CD4-positive, alpha-beta T cell treated with Interleukin-2 at 100 ng/mL for 4 hours (primary cell): ENCODE data around the gene IFNGR1.
A peak's percentile ranks its signal among the peaks of the same experiment; 100 is the strongest.

Experiments
- DNase-seq: peaks from one replicate; pipeline ENCODE4 v3.0.0-alpha.2; 2020; ENCODE audit warnings: low spot score

The IFNGR1 gene

GRCh38 chr6:137175868-137176245 is 43.3 kb downstream of the IFNGR1 start:
- DNase-seq = no peak

DNA sequence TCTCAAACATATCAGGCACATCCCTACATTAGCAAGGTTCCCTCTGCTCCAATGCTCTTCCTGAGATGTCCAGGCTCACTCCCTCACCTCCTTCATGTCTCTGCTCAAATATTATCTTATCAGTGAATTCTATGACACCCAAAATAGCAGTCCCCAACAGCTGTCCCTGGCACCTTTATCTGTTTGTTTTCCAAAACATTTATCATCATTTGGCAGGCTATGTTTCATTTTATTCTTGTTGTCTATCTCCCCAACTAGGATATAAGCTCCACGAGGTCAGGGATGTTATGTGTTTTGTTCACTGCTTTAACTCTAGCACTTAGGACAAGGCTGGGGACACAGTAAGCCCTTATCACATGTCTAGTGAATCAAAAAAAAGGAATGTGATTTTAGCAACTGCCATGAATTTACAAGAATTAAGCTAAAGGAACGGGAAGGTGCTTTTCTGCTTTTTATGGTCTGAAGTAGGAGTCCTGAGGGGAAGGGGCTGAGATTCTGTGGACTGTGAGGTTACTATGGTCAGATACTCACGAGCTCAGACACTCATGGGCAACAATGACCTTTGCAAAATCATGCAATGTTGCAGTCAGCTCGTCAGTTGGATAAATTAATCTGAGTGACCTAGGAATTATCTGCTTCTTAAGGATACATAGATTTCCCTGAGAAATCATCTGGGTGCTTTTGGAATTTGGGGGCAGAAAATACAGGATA is 43.9 kb downstream of the IFNGR1 start:
- no peak for DNase-seq

DNA sequence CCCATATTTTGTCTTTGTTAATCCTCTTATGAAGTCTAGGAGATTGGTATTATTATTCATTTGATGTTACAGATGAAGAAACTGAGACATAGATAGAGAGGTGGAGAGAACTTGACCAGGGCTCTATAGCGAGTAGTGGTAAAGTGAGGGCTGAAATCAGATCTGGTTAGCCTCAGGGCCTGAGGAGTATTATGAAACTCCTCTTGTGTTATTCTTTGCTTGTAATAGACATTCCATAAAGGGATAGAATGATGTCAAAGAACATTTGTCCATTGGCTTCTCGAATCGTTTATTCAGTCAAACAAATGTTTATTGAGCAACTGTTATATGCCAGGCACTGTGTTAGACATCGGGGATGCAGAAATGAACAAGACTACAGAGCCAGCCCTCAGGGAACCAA is 45.7 kb downstream of the IFNGR1 start, which contains the start of gene IL22RA2:
Gene IL22RA2, minus strand, starts transcription at position 144 of the 400 bp plus-strand sequence. CDS start 11,895 bp downstream, outside the sequence.
- DNase-seq = no peak

- no peak for DNase-seq
Observed at GRCh38 chr6:137172734-137173431, 46.3 kb downstream of the IFNGR1 start.

DNA sequence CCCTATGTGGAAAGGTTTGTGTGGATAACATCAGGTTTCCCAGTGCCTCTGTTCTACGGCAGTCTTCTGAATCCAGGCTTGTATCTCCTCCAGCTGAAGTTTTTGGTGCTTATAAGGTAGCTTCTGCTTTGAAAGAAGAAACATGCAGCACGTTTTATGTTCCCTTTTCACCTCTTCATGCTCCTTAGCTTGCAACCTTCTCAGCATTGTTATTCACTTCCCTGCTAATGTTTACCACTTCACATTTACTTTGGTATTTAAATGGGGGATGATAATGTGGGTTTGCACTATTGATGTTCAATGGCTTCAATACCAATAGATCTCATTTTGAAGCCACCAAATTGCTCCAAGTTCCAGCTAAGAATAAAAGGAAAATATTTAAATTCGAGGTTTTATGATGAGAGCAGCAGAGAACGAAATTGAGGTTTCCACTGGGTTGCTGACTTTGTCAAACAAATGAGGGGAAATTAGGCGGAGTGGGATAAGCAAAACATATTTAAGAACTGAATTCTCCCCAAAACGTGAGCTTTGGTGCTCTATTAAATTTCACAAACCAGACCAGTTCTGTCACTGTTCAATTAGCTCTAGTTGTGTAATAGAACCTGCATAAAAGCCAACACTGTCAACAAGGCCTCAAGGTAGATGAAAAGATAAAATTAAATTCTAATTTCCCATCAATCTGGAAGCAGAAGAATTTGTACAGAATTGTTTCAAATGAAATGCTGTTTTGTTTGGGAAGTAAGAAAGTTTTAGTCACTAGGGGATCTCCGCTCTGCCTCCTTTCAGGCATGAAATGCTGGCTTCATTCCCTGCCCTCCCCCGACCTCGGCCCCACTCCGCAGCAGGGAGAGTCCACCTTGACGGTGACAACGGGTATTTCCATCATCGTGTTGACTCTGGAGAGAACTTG is 47.1 kb downstream of the IFNGR1 start:
- no peak for DNase-seq

- DNase-seq = no peak
Observed at GRCh38 chr6:137171053-137171374, 48.2 kb downstream of the IFNGR1 start.

GRCh38 chr6:137170266-137171052 is 48.7 kb downstream of the IFNGR1 start:
- DNase-seq = no peak

- DNase-seq = no peak
Observed at GRCh38 chr6:137167702-137168377, 51.3 kb downstream of the IFNGR1 start.

GRCh38 chr6:137166247-137167098 is 52.7 kb downstream of the IFNGR1 start:
- DNase-seq = no peak

DNA sequence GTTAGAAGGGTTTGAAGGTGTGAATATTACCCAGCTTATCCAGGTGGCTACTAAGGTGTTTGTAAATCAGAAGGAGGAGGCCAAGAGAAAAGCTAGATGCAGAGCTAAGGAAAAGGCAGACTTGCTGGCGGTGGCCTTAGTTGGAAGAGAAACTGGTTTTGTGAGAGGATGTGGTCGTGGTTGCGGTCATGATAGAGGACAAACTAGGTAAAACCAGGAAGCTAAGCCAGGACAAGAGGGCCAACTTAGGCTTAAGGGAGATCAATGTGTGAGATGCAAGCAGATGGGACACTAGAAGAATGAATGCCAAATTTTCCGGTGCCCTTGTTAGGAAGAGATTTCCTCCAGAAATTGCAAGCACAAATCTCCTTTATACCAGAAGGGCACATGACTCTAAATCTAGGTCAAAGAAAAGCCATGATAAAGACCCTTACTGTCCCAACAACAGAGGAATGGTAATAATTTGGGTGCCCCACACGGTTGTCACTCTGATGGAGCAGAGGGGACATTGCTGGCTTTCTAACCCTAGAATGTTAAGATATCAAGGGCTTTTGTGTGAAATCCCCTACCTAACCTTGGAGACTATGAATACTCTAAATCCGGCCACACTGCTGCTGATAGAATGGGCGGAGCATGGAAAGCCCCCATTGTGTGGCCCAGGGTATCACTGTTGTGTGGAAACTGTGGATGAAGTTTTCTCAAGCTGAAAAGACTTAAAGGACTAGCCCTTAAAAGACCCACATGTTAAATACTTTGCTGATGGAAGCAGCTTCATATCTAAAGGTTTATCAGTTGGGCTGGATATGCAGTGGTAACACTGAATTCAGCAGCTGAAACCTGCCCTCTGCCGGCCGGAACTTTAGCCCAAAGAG is 53.6 kb downstream of the IFNGR1 start:
- DNase-seq = peak; percentile 49

DNA sequence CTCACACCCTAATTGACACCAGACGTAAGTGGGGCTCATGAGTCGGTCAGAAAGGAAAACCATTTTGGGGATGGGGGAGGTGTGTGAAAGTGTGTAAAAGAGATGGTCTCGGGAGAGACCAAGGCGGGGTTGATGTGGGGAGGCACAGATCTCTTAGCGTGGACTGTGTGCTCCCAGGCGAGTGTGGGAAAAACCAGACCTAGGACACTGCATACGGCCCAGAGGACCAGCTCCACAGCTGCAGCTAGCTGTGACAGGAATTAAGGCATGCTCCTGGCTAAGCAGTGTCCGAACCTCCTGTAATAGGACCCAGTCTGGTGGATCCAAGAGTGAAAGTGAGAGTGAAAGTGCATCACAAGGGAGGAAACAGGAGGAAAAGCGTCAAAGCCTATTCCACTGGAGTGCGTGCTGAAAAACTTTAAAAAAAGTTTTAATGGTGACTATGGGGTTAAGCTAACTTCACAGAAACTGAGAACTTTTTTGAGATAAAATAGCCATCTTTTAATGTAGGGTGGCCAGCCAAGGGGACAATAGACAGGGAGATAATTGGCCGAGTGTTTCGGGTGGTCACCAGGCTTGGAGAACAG is 55.4 kb downstream of the IFNGR1 start:
- no peak for DNase-seq

DNA sequence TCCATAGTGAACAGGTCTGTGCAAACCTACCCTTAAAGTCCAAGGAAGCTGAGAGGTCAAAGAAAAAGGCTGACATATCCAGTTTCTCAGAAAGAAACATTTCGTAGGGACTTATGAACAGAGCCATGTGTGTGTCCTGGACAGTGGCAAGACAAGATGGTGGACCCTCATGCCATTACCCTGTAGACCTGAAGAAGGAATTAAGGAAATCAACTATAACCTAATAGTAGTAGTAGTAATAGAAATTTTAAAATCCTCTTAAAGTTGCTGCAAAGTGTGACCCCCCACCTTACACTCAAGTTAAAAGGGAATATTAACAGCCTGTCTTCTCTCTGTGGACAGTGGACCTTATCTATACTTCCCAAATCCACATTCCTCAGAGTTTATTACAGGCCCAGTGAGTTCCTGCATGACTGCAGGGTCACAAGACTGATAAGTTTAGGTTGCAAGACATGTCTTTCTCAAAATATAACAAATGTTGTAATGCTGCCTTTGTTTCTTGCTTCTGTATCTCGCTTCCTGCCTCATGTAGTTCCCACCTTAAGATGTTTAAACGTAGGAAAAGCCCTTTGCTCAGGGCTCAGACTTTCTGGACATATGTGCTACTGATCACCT is 56.4 kb downstream of the IFNGR1 start:
- DNase-seq = no peak

DNA sequence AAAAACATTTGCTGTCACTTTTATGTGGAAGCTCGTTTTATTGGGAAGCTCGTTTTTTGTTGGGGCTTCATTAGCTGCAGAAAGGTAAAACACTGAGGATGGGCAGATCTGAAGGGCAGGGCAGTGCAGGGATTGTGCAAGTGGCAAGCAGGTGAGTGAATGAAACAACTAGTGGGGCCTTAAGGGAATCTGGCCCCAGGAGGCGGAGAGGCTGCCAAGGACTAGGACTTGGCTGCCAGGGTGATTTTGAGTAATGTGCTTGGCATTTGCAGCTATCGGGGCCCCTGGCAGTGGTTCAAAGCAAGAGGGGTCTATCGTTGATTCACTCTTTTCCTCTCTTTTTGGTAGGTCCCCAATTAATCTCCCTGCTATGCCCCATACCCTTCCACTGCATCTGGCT is 57.2 kb downstream of the IFNGR1 start:
- DNase-seq = no peak

DNA sequence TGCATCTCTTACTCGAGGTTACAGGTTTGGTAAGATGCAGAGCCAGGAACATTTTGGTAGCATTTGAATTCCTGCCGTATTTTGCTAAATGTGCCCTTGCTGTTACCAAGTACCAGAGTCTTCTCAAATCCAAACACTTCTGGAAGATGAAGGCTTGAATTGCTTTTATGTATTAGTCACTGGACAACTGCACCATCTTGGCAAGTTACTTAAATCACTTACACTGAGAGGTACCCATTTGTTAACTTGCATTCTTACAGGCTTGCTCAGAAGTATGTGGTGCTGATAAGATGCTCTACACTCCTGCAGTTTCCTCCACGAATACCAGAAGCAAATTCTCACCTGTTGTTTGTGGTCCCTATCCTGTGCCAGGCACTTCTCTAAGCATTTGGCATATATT is 58.4 kb downstream of the IFNGR1 start:
- DNase-seq = no peak

DNA sequence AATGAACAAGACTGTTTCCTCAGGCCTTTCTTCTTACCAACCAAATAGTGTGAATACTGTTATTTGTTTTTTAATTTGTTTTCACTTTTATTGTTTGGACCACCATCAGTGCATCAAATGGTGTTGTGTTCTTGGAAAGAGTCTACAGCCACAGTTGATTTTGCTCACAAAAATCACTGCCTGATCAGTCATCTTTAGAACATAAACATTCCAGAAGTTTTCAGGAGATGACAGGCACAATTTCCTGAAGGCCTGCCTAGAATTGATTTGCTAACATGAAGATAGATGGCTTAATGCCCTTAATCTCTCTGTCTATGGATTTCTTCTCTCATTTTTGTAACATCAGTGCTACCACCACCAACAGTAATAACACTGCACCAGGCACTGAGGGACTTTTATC is 59.3 kb downstream of the IFNGR1 start:
- DNase-seq = no peak

DNA sequence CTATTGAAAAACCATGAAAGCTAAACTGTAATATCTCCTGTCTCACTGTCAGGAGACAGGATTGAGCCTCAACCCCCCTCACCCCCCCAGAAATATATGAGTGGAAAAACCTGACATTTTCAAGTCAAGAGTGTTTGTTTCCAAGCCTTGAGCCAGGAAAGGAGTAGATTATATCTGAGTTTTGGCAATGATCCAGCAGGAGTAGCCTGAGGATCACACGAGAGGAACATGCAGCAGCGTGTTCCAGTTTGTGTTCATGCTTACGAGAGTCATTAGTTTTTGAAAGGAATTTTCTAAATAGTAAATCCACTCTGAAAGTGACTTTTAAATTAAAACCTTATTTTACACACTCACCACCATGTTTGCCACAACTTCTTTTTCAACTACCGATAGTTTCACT is 61.6 kb downstream of the IFNGR1 start:
- DNase-seq = no peak

- no peak for DNase-seq
Observed at GRCh38 chr6:137156650-137157049, 62.5 kb downstream of the IFNGR1 start.

- peak; percentile 77 for DNase-seq
Observed at GRCh38 chr6:137155830-137156229, 63.4 kb downstream of the IFNGR1 start.

DNA sequence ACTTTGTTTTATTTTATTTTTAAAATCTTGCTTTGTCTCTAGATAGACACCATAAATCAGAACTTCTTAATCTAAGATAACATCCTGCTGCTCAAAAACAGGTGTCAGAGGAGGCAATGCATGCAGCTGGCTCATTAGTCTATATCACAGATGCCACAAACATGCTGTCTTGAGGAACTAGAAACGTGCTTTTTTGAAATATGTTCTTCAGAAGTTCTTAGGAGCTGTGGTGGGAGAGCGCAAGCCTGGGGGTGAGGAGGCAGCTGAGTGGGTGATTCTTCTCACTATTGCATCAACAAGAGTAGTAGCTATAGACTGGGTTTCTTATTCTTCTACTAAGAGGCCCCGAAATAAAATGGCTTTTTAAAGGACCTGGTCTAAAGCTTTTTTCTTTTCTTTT is 69.1 kb downstream of the IFNGR1 start:
- DNase-seq = no peak
